ENCODE data around the gene ABHD12B. TPM values are rescaled to one million over a fixed set of nuclear protein-coding genes. Genes with fewer than 3 reads are reported as not detected.
"Not testable (repeated sequence)": the region's sequence is repeated elsewhere in the genome, so short reads cannot be mapped to it uniquely, and the experiment has no call there.

The ABHD12B gene
- total RNA-seq, 1 donor from 2014 or later = not detected

- no peaks in the 10 kb centered on the region for H3K4me1 Mint-ChIP-seq
- intact Hi-C loops (cut with micrococcal nuclease) = no loop called here
- CTCF ChIA-PET = no interaction called here
- H3K27me3 Mint-ChIP-seq = peaks cover 24% of the 10 kb centered on the region
- TF ChIP-seq CTCF (IDR thresholded peaks at IDR 0.05) = no peak
- ATAC-seq (ENCODE audit: low read depth) = no peak
- no peaks in the 10 kb centered on the region for H3K9me3 Mint-ChIP-seq
- POLR2A ChIA-PET = no interaction called here
- H3K36me3 Mint-ChIP-seq (ENCODE audit: low read depth) = no peaks in the 10 kb centered on the region
- H3K27ac Mint-ChIP-seq = no peak overlapping the region
- no peak for DNase-seq
- H3K4me3 Mint-ChIP-seq = no peak overlapping the region
Measured at GRCh38 chr14:50882932-50883826, 11.3 kb downstream of the ABHD12B start.

- Mint-ChIP-seq H3K4me3 (no peak overlapping the region), H3K36me3 (ENCODE audit: low read depth) (no peaks in the 10 kb centered on the region), H3K27me3 (peaks cover 24% of the 10 kb centered on the region), H3K27ac (no peak overlapping the region), H3K4me1 (no peaks in the 10 kb centered on the region), H3K9me3 (no peaks in the 10 kb centered on the region)
- DNase-seq (no peak), ATAC-seq (ENCODE audit: low read depth) (no peak)
- no peak for TF ChIP-seq CTCF (IDR thresholded peaks at IDR 0.05)
- POLR2A ChIA-PET = no interaction called here
- intact Hi-C loops (cut with micrococcal nuclease) = no loop called here
- CTCF ChIA-PET = interaction anchor here (1.4 kb wide), 1 partner anchor 8 kb away, joined by 3 read pairs; no protein-coding TSS in a partner anchor
Measured at GRCh38 chr14:50883827-50884197, 12.0 kb downstream of the ABHD12B start.

GRCh38 chr14:50887476-50887875, 15.6 kb downstream of the ABHD12B start:
- intact Hi-C loops (cut with micrococcal nuclease) = no loop called here
- no peak for TF ChIP-seq CTCF (IDR thresholded peaks at IDR 0.05)
- ATAC-seq (ENCODE audit: low read depth) = no peak
- H3K36me3 Mint-ChIP-seq (ENCODE audit: low read depth) = no peaks in the 10 kb centered on the region
- no peak for DNase-seq
- H3K4me3 Mint-ChIP-seq = no peak overlapping the region
- H3K9me3 Mint-ChIP-seq = no peaks in the 10 kb centered on the region
- POLR2A ChIA-PET = no interaction called here
- peaks cover 21% of the 10 kb centered on the region for H3K27me3 Mint-ChIP-seq
- H3K4me1 Mint-ChIP-seq = no peaks in the 10 kb centered on the region
- CTCF ChIA-PET = no interaction called here
- no peak overlapping the region for H3K27ac Mint-ChIP-seq

- intact Hi-C loops (cut with micrococcal nuclease) = no loop called here
- no peaks in the 10 kb centered on the region for H3K36me3 Mint-ChIP-seq (ENCODE audit: low read depth)
- H3K27me3 Mint-ChIP-seq = peaks cover 2% of the 10 kb centered on the region
- CTCF ChIA-PET = no interaction called here
- DNase-seq = no peak
- TF ChIP-seq CTCF (IDR thresholded peaks at IDR 0.05) = no peak
- no peak overlapping the region for H3K4me3 Mint-ChIP-seq
- H3K27ac Mint-ChIP-seq = no peak overlapping the region
- no peaks in the 10 kb centered on the region for H3K4me1 Mint-ChIP-seq
- H3K9me3 Mint-ChIP-seq = no peaks in the 10 kb centered on the region
- ATAC-seq (ENCODE audit: low read depth) = no peak
- POLR2A ChIA-PET = no interaction called here
Measured at GRCh38 chr14:50892255-50892654, 20.4 kb downstream of the ABHD12B start.

- ATAC-seq (ENCODE audit: low read depth); H3K27me3 Mint-ChIP-seq; H3K4me3 Mint-ChIP-seq; POLR2A ChIA-PET; H3K4me1 Mint-ChIP-seq; CTCF ChIA-PET; H3K27ac Mint-ChIP-seq; intact Hi-C loops (cut with micrococcal nuclease); H3K36me3 Mint-ChIP-seq (ENCODE audit: low read depth); DNase-seq; H3K9me3 Mint-ChIP-seq: not testable (repeated sequence)
Measured at GRCh38 chr14:50896421-50896820, 24.6 kb downstream of the ABHD12B start.

GRCh38 chr14:50897005-50897404, 25.2 kb downstream of the ABHD12B start:
- H3K9me3 Mint-ChIP-seq; H3K27me3 Mint-ChIP-seq; DNase-seq; intact Hi-C loops (cut with micrococcal nuclease); ATAC-seq (ENCODE audit: low read depth); CTCF ChIA-PET; H3K4me3 Mint-ChIP-seq; H3K27ac Mint-ChIP-seq; H3K36me3 Mint-ChIP-seq (ENCODE audit: low read depth); H3K4me1 Mint-ChIP-seq: not testable (repeated sequence)
- POLR2A ChIA-PET = interaction anchor here (0.6 kb wide), 1 partner anchor 680 kb away, joined by 3 read pairs; no protein-coding TSS in a partner anchor

All from activated B cell treated with CpG ODN at 0.5 μM for 24 hours (primary cell).